Measurements from ENCODE around the gene ANKRD62. TPM values are rescaled to one million over a fixed set of nuclear protein-coding genes. Genes with fewer than 3 reads are reported as not detected.

Gene ANKRD62
- total and polyA plus RNA-seq, 4 donors, result under 0.01 TPM; not detected in 3

GRCh38 chr18:12085136-12085535, 8.5 kb upstream of the ANKRD62 start:
- no peak overlapping the region for H3K9ac ChIP-seq (ENCODE audit: low read depth in 1 of 2, low read length in 2 of 2)
- no peaks in the 10 kb centered on the region for H3K4me1 ChIP-seq (ENCODE audit: control insufficient read depth in 4 of 4, insufficient read depth in 4 of 4, low read length in 3 of 4)
- H3K9me3 ChIP-seq (ENCODE audit: control insufficient read depth in 4 of 4, low read length in 3 of 4), result no peaks in the 10 kb centered on the region
- WGBS, result 95% methylated on average over 13 of the region's 13 CpGs
- no peaks in the 10 kb centered on the region for H3K27me3 ChIP-seq (ENCODE audit: control insufficient read depth in 4 of 4, insufficient read depth in 4 of 4, low read length in 3 of 4)
- DNase-seq (ENCODE audit: low spot score), result no peak
- no peak overlapping the region for H3K27ac ChIP-seq (ENCODE audit: low read depth in 1 of 2, low read length in 2 of 2)
- no peak overlapping the region for H3K4me3 ChIP-seq (ENCODE audit: low read depth in 1 of 3, low read length in 3 of 3)
- no peaks in the 10 kb centered on the region for H3K36me3 ChIP-seq (ENCODE audit: control insufficient read depth in 4 of 4, insufficient read depth in 3 of 4, low read depth in 1 of 4, low read length in 3 of 4)
- TF ChIP-seq JUND (IDR thresholded peaks at IDR 0.05) (no peak), GABPA (IDR thresholded peaks at IDR 0.05 in 1 of 2, conservative IDR thresholded peaks at IDR 0.05 in 1 of 2) (no peak), HNF4G (IDR thresholded peaks at IDR 0.05) (no peak), HNF4A (conservative IDR thresholded peaks at IDR 0.05) (no peak), FOXA2 (IDR thresholded peaks at IDR 0.05) (no peak), NR2F2 (IDR thresholded peaks at IDR 0.05) (no peak), YY1 (IDR thresholded peaks at IDR 0.05) (no peak), FOXA1 (IDR thresholded peaks at IDR 0.05) (no peak), RXRA (IDR thresholded peaks at IDR 0.05) (no peak), TAF1 (conservative IDR thresholded peaks at IDR 0.05) (no peak), RAD21 (IDR thresholded peaks at IDR 0.05) (no peak), REST (IDR thresholded peaks at IDR 0.05) (no peak), MAX (IDR thresholded peaks at IDR 0.05) (no peak), EGR1 (IDR thresholded peaks at IDR 0.05; ENCODE audit: low read depth in 2 of 2) (no peak), SP1 (IDR thresholded peaks at IDR 0.05) (no peak)
- TF ChIP-seq, protein P1, sequence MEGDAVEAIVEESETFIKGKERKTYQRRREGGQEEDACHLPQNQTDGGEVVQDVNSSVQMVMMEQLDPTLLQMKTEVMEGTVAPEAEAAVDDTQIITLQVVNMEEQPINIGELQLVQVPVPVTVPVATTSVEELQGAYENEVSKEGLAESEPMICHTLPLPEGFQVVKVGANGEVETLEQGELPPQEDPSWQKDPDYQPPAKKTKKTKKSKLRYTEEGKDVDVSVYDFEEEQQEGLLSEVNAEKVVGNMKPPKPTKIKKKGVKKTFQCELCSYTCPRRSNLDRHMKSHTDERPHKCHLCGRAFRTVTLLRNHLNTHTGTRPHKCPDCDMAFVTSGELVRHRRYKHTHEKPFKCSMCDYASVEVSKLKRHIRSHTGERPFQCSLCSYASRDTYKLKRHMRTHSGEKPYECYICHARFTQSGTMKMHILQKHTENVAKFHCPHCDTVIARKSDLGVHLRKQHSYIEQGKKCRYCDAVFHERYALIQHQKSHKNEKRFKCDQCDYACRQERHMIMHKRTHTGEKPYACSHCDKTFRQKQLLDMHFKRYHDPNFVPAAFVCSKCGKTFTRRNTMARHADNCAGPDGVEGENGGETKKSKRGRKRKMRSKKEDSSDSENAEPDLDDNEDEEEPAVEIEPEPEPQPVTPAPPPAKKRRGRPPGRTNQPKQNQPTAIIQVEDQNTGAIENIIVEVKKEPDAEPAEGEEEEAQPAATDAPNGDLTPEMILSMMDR (IDR thresholded peaks at IDR 0.05; ENCODE audit: low read depth, low read length, missing input control), result no peak
- TF ChIP-seq, protein P2, sequence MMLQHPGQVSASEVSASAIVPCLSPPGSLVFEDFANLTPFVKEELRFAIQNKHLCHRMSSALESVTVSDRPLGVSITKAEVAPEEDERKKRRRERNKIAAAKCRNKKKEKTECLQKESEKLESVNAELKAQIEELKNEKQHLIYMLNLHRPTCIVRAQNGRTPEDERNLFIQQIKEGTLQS (IDR thresholded peaks at IDR 0.05), result no peak
- TF ChIP-seq, protein P3, sequence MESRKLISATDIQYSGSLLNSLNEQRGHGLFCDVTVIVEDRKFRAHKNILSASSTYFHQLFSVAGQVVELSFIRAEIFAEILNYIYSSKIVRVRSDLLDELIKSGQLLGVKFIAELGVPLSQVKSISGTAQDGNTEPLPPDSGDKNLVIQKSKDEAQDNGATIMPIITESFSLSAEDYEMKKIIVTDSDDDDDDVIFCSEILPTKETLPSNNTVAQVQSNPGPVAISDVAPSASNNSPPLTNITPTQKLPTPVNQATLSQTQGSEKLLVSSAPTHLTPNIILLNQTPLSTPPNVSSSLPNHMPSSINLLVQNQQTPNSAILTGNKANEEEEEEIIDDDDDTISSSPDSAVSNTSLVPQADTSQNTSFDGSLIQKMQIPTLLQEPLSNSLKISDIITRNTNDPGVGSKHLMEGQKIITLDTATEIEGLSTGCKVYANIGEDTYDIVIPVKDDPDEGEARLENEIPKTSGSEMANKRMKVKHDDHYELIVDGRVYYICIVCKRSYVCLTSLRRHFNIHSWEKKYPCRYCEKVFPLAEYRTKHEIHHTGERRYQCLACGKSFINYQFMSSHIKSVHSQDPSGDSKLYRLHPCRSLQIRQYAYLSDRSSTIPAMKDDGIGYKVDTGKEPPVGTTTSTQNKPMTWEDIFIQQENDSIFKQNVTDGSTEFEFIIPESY (IDR thresholded peaks at IDR 0.05), result no peak
